OCI-LY3 (cell line): Measurements from ENCODE around the gene ANKUB1.

ENCODE experiments used
- H2AFZ ChIP-seq: fragments of 200-600, 300-600 bp; shearing (Covaris generic); 2 replicates; pipeline ENCODE4 v1.6.0; 2014; ENCODE audit warnings: antibody characterized with exemption, low read depth, low read length
- H3K27ac ChIP-seq: fragments of 200-600, 300-600 bp; sonication (generic); 2 replicates; pipeline ENCODE4 v1.5.1; 2014; ENCODE audit warnings: mild to moderate bottlenecking, low read length, moderate library complexity, mixed read lengths
- H3K27me3 ChIP-seq: fragments of 200-600, 300-600 bp; sonication (generic); 2 replicates; pipeline ENCODE4 v1.6.1; 2014; ENCODE audit warnings: low read depth, low read length, mixed read lengths
- H3K36me3 ChIP-seq: fragments of 200-600, 300-600 bp; sonication (generic); replicated peaks from 2 replicates; pipeline ENCODE3; 2014; ENCODE audit warnings: low read depth, low read length, mixed read lengths
- H3K4me1 ChIP-seq: fragments of 300-600, 200-600 bp; sonication (generic); 2 replicates; pipeline ENCODE4 v1.6.1; 2014; ENCODE audit warnings: low read length, mixed read lengths
- H3K4me2 ChIP-seq: fragments of 200-600, 300-600 bp; sonication (generic); 2 replicates; pipeline ENCODE4 v1.6.1; 2014; ENCODE audit warnings: low read length, mixed read lengths
- H3K4me3 ChIP-seq: fragments of 300-600, 200-600 bp; sonication (generic); 2 replicates; pipeline ENCODE4 v1.5.1; 2014; ENCODE audit warnings: antibody characterized with exemption, mild to moderate bottlenecking, low read length, moderate library complexity
- H3K79me2 ChIP-seq: fragments of 300-600, 200-600 bp; shearing (Covaris generic); 2 replicates; pipeline ENCODE4 v1.6.1; 2014; ENCODE audit warnings: mild to moderate bottlenecking, low read length, mixed read lengths
- H3K9ac ChIP-seq: fragments of 300-600, 200-600 bp; shearing (Covaris generic); 2 replicates; pipeline ENCODE4 v1.6.0; 2014; ENCODE audit warnings: mild to moderate bottlenecking, low read length, moderate library complexity
- H3K9me3 ChIP-seq: fragments of 200-600, 300-600 bp; shearing (Covaris generic); 2 replicates; pipeline ENCODE4 v1.6.1; 2014; ENCODE audit warnings: low read length, mixed read lengths; ENCODE audit not compliant: insufficient read depth
- H4K20me1 ChIP-seq: fragments of 200-600, 300-600 bp; sonication (generic); 2 replicates; pipeline ENCODE4 v1.6.1; 2016; ENCODE audit warnings: low read length, mixed read lengths; ENCODE audit not compliant: insufficient read depth
- EZH2phosphoT487 ChIP-seq: fragments of 200-600 bp; shearing (Covaris generic); IDR thresholded peaks from 2 replicates; pipeline ENCODE4 v1.6.1; 2018; ENCODE audit warnings: antibody characterized with exemption, mixed run types, low read depth
- TF ChIP-seq, protein P1 (sequence below): fragments of 200-600, 300-600 bp; sonication (generic); IDR thresholded peaks from 2 replicates; pipeline ENCODE4 v1.5.1; 2014; ENCODE audit warnings: antibody characterized with exemption, low read length, low read depth

ANKUB1 gene

DNA sequence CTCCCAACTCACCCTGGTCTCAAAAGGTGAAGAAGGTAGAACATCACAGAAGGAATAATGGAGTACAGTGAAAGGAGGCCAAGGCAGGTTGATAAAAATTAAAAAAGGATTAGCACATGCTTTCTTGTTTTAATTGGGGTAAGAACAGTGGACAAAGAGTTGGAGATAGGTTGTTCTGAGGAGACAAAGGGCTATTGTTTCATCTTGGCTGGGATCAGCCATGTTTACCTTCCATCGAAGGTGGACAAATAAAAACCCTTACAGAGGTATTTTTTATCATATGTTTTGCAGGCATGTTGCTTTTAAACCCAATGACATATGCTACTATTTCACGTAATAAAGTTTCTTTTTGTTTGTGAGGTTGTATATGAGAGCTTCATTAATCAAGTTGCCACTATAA, 53.0 kb downstream of the ANKUB1 start:
- Histone ChIP-seq H2AFZ (no peak overlapping the region), H4K20me1 (no peaks in the 10 kb centered on the region), H3K9me3 (no peaks in the 10 kb centered on the region), H3K27ac (no peak overlapping the region), H3K4me3 (no peak overlapping the region), H3K4me1 (no peaks in the 10 kb centered on the region), H3K9ac (no peak overlapping the region), H3K27me3 (no peaks in the 10 kb centered on the region), H3K36me3 (peaks cover 8% of the 10 kb centered on the region), H3K79me2 (no peaks in the 10 kb centered on the region), H3K4me2 (no peak overlapping the region)
- TF ChIP-seq EZH2phosphoT487: no peak
- TF ChIP-seq, protein P1, sequence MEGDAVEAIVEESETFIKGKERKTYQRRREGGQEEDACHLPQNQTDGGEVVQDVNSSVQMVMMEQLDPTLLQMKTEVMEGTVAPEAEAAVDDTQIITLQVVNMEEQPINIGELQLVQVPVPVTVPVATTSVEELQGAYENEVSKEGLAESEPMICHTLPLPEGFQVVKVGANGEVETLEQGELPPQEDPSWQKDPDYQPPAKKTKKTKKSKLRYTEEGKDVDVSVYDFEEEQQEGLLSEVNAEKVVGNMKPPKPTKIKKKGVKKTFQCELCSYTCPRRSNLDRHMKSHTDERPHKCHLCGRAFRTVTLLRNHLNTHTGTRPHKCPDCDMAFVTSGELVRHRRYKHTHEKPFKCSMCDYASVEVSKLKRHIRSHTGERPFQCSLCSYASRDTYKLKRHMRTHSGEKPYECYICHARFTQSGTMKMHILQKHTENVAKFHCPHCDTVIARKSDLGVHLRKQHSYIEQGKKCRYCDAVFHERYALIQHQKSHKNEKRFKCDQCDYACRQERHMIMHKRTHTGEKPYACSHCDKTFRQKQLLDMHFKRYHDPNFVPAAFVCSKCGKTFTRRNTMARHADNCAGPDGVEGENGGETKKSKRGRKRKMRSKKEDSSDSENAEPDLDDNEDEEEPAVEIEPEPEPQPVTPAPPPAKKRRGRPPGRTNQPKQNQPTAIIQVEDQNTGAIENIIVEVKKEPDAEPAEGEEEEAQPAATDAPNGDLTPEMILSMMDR: no peak

GRCh38 chr3:149738876-149739275, 53.5 kb downstream of the ANKUB1 start:
- no peak overlapping the region for H2AFZ ChIP-seq
- no peaks in the 10 kb centered on the region for H3K27me3 ChIP-seq
- H3K79me2 ChIP-seq: no peaks in the 10 kb centered on the region
- no peak overlapping the region for H3K4me2 ChIP-seq
- H3K27ac ChIP-seq: no peak overlapping the region
- H3K9me3 ChIP-seq: no peaks in the 10 kb centered on the region
- H3K36me3 ChIP-seq: peaks cover 8% of the 10 kb centered on the region
- no peaks in the 10 kb centered on the region for H3K4me1 ChIP-seq
- TF ChIP-seq, protein P1: no peak
- no peak for TF ChIP-seq EZH2phosphoT487
- H4K20me1 ChIP-seq: no peaks in the 10 kb centered on the region
- no peak overlapping the region for H3K4me3 ChIP-seq
- no peak overlapping the region for H3K9ac ChIP-seq

DNA sequence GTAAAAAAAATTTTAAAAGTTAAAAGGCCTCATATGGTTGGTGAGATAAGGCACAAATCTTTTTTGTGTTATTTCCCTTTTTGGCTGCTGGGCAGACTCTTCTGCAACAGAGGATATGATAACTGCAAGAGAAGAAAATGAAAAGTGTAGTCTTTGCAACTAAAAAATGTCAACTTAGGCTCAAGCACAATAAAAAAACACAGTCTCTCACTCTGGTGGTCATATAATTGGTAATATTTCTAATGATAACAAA, 55.5 kb downstream of the ANKUB1 start:
- H3K36me3 ChIP-seq: peaks cover 10% of the 10 kb centered on the region
- H3K4me3 ChIP-seq: no peak overlapping the region
- no peak overlapping the region for H3K27ac ChIP-seq
- TF ChIP-seq EZH2phosphoT487: no peak
- TF ChIP-seq, protein P1: no peak
- no peaks in the 10 kb centered on the region for H4K20me1 ChIP-seq
- no peaks in the 10 kb centered on the region for H3K4me1 ChIP-seq
- no peaks in the 10 kb centered on the region for H3K9me3 ChIP-seq
- no peak overlapping the region for H2AFZ ChIP-seq
- H3K79me2 ChIP-seq: no peaks in the 10 kb centered on the region
- H3K4me2 ChIP-seq: no peak overlapping the region
- no peak overlapping the region for H3K9ac ChIP-seq
- no peaks in the 10 kb centered on the region for H3K27me3 ChIP-seq

DNA sequence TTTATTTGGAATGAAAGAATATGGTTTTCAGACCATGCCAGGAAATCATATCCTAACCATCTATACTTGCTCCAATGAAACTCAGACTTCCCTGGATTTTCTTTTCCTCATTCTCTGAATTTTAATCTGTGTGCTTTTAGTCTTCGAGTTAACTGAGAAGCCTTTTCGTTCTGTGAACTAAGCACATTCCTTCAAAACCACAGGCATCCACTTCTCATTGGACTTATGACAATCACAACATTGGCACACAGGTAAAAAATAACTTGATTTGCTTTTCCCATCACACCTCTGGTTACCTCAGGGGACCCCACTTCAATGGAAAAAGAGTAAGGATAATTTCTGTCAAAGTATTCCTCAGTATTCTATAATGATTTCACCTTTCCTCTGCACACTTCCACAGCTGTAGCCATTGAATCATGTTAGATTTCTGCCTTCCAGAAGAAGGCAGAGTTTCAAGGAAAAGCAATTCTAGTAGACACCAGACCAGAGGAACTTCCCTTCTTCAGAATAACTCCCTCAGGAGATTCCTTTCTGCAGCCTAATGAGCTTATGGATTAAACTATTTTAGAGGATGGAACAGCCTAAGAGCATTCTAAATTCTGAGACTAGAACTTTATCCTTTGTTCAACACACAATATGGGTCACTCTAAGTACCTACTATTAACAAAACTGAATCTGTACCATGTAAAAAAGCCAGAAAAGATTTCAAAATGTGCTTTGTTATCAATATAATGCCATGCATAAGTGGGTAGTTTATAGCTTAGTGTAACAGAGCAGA, 56.0 kb downstream of the ANKUB1 start:
- TF ChIP-seq, protein P1: no peak
- TF ChIP-seq EZH2phosphoT487: no peak
- H3K9ac ChIP-seq: no peak overlapping the region
- H2AFZ ChIP-seq: no peak overlapping the region
- no peak overlapping the region for H3K4me3 ChIP-seq
- H3K36me3 ChIP-seq: peaks cover 10% of the 10 kb centered on the region
- H3K27me3 ChIP-seq: no peaks in the 10 kb centered on the region
- H4K20me1 ChIP-seq: no peaks in the 10 kb centered on the region
- no peaks in the 10 kb centered on the region for H3K4me1 ChIP-seq
- no peaks in the 10 kb centered on the region for H3K9me3 ChIP-seq
- no peak overlapping the region for H3K4me2 ChIP-seq
- no peaks in the 10 kb centered on the region for H3K79me2 ChIP-seq
- H3K27ac ChIP-seq: no peak overlapping the region
